DMS114 treated with DMSO at 0.1 percent for 48 hours (cell line): ENCODE measurements around the gene LOXHD1.

Source experiments
- DNase-seq: peaks from one replicate; lab custom pipeline; 2025; ENCODE audit not compliant: unreplicated experiment; lab: John Stamatoyannopoulos, UW

The LOXHD1 gene

GRCh38 chr18:46482831-46483230, 174.2 kb downstream of the LOXHD1 start:
- no peak for DNase-seq

DNA sequence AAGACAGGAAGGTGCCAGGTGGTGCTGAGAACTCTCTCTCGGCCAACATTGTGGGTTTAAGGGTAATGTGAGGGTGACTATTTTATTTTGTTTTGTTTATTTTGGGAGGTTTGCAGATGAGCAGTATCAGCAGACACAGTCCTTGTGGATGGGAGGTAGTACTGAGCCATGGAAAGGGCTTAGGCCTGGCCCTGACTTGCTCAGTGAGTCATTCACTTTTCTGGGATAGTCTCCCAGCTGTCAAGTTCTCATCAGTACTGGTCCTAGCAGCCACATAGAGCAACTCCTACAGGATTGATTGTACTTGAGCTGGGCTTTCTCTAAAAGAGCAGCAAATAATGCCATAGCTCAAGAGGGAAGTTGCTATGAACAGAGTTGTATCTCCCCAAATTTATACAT, 175.2 kb downstream of the LOXHD1 start:
- no peak for DNase-seq

DNA sequence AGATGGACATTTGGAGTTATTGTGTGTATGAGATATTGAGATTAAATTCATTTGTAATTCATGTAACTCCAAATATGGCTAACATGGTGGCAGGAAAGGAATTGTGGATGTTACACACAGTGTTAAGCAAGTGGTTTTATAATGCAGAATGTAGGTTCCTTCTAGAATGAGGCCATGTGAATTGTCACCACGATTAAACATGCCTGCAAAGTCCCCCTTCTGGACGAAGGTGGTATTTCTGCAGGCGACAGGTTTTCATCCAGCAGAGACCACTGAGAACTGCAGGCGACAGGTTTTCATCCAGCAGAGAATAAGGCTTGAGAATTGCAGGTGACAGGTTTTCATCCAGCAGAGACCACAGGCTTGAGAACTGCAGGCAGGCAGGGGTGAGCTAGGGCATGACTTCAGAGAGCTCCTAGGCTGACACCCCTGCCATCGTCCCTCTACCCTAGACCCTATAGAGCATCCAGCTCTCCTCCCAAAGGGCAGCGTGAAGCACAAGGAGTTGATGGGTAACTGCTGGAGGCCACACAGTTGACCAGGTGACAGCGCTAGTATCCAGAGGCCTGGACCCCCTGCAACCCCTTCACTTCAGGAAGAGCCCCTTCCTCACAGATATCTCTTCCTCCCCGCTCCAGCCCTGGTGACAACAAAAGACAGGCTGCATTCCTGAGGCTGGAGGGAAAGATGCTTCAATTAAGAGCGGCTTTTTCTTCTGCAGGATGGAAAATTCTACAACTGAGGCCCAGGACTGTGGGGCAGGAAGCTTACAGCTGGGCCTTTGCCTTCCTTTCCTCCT, 175.8 kb downstream of the LOXHD1 start:
- DNase-seq = no peak

- DNase-seq = no peak
Observed at GRCh38 chr18:46480226-46480625, 176.8 kb downstream of the LOXHD1 start.

- DNase-seq = no peak
Observed at GRCh38 chr18:46478796-46479195, 178.2 kb downstream of the LOXHD1 start.

- no peak for DNase-seq
Observed at GRCh38 chr18:46477425-46478011, 179.5 kb downstream of the LOXHD1 start.

DNA sequence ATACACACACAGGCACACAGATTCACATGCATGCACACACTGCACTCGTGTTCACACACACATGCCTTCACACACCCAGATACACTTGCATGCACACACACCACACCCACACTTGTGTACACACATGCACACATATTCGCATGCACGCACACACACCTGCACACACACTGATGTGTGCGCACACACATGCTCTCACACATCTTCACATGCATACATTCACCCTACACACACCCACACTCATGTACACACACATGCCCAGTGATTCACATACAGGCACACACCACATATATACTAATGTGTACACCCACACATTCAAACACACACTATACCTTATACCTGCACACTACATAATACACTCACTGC, 181.6 kb downstream of the LOXHD1 start:
- no peak for DNase-seq

- DNase-seq = no peak
Observed at GRCh38 chr18:46474487-46475389, 182.3 kb downstream of the LOXHD1 start.

GRCh38 chr18:46471809-46472498, 185.1 kb downstream of the LOXHD1 start:
- DNase-seq = no peak

- DNase-seq = no peak
Observed at GRCh38 chr18:46470714-46471113, 186.3 kb downstream of the LOXHD1 start.

DNA sequence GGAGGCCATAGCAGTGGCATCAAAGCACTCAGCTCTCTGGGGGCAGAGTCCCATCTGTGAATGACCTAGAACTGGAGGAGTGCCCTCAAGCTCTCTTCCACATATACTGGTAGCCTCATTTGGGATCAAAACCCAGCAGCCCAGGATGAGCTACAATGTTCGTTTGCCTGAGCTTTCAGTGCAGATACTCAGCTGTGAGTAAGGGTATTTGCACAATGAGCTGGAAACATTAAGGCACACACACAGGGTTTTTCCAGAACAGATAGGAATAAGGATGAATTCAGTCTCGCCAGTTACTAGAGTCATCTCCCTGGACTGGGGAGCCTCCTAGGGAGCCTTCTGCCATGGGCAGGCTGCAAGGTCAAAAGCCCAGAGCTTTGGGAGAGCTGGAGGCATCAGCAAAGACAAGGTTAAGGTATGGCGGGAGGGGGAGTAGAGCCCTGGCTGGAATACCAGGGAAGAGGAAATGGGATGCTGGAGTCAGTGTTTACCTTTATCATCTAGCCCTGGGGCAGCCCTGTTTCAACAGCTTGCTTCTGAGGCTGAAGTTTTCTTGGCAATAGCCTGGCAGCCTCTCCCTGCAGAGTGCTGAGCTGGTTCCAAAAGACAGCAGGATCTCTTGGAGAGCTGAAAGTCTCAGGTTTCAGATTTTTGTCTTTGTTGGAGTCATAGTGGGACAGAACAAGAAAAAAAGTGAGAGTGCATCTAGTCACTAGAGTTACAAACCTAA, 187.7 kb downstream of the LOXHD1 start:
- DNase-seq = no peak

DNA sequence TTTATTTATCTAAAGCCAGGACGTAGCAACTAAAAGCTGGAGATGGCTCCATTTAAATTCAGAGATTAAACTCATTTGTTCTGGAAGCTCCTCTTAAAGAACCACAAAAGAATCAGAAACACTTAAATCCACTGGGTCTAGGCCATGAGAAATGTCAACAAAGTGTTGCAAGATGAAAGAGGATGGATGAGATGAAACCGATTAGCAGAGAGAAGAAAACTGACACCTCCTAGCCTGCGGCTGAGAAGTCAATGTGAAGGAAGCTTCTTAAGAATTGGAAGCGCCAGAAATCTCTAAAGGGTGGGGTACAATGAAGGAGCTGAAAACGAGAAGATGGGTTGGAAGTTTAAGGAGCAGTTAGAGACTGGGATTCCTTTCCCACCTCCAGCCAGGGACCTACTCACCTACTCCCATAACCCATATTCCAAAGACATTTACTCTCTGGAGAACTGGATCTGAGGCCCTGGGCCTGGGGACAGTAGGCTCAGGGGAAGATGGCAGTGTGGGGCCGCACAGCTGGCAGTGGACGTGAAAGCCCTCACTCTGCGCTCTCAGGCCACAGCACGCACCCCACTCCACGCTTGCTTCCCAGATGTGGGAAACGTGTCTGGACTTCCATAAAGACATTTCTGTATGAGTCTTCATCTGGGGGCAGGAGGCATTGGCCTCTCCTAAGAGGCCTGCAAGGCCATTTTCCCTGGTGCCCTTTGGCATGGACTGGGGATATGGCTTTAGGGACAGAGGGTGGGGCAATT, 188.4 kb downstream of the LOXHD1 start:
- DNase-seq = no peak

DNA sequence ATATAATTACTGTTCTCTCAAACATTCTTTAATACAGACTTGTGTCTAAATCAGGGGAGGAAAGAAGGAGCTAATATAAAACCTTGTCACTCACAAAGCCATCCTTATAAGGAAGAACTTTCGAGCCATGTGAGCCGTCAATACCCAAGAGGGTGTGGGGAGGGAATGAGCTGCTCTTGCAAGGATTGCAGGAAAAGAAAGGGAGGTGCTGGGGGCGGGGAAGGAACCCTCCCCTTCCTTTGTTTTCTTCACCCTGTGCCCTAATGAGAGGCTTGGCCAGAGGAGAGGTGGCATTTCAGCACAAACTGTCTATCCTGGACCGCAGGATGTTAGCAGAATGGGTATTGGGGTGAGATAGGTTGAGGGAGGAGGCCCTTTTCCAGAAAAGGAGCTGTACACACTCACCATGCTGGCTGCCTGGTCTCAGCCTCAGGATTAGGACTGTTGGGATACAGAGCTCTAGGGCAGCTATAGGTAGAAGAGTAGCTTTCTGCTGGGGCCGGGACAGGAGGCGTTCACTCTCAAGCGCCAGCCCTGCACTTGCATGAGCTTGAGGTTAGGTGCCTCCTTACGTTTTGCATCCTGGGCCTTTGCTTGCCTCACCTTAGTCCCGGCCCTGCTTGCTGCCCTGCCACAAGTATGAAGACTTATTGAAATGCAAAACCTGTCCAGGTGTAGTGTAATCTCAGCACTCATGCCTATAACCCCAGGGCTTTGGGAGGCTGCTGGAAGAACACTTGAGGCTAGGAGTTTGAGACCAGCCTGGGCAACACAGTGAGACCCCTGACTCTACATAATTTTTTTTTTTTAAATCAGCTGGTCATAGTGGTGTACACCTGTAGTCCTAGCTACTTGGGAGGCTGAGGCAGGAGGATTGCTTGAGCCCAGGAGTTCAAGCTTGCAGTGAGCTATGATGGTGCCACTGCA, 190.5 kb downstream of the LOXHD1 start:
- no peak for DNase-seq

DNA sequence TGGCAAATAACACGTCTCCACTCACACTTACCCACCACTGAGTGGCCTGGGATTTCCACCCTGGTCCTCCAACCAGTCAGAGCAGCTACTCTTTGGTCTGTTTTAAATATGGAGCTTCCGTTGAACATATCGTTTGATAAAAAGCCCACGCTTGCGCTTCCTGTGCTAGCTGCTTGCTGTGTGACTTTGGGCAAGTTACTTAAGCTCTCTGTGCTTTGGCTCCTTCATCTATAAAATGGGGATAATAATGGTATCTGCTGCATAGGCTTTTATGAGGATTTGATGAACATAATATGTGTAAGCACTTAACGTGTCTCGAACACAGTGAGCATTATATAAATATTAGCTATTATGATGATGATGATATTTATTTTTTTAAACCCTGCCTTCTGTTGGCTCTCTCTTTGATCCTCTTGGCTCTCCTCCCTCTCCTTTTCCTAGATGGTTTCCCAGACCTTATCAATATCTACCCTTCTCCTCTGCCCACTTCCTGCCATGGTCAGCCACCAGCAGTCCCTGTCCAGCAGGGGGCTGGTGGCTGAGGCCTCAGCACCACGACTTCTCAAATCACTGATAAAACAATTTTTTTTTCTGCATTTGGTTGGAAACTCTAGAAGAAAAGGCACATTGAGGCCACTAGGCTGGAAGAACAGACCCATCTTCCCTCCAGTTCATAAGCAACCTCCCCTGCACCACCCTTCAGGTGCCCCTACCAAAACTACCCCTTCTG, 191.9 kb downstream of the LOXHD1 start:
- no peak for DNase-seq

DNA sequence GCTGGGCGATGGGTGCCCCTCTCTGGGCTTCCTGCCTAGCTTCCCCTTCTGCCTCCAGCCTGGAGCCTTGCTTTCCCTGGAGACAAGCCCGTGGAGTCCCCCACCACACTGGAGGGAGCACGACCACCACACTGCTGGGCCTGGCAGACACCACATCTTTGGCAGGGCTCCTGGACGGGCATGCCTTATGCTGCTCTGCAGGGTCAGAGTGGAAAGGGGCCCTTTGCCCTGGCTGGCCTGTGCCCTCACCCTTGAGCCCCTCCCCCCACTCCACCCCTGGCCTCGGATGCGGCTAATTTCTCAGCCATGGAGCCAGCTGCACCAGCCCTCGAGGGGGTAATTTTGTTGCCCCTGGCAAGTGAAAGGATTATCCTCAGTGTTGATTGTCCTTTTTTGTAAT, 194.5 kb downstream of the LOXHD1 start:
- DNase-seq = no peak

DNA sequence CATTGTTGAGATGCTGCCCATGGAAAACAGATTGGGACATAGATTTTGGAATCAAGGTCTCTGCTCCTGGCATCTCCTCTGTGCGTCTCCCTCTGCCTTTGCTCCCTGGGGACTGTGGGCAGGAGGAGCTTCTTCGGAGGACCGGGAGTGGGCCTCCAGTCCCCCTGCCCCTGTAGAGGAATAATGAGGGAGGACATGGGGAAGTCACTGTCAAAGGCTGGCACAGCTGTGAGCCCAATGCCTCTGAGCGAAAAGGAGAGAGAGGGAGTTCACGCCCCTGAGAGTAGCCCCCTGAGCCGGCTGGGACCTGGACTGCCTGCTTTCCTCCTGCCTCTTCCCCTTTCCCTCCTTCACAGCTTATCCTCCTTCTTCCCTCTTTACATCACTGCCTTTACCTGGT, 195.0 kb downstream of the LOXHD1 start:
- no peak for DNase-seq

GRCh38 chr18:46460754-46461153, 196.3 kb downstream of the LOXHD1 start:
- no peak for DNase-seq

DNA sequence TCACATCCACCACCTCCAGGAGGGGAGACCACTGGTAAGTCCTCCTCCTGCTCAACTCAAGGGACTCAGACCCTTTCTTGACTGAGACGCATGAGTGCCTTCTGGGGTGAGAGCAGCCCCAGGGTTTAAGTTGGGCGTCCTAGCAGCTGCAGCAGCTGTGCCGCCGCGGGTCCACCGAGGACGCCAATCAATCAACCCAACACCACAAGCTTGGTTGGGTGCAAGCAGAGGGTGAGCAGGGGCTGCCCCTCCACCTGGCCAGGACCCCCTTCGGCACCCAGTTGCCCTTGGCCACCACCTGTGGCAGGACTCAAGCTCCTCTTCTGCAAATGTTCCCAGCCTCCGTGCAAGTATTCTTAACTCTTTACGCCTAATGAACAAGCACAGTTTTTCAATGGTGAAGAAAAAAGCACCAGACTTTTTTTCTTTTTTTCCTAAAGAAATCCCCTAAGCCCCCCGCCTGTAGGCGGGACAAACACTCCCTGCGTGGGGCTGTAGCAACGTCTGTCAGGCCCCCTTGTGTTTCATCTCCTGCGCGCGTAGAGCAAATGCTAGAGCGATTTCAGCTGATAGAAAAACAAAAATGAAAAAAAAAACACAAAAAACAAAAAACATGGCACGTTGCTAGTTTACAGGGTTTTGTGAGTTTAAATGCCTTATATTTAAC, 197.1 kb downstream of the LOXHD1 start:
- DNase-seq = no peak
